NB4 (cell line): ENCODE results near the gene STK32C.

ENCODE experiments used
- MYC ChIP-seq: IDR thresholded peaks from 2 replicates; pipeline ENCODE4 v1.6.1; 2011; ENCODE audit warnings: low read depth, low read length
- POLR2A ChIP-seq: IDR thresholded peaks from 2 replicates; pipeline ENCODE4 v1.6.1; 2011; ENCODE audit warnings: mild to moderate bottlenecking; ENCODE audit not compliant: insufficient read length; ENCODE audit errors: extremely low read depth
- TF ChIP-seq, protein P1 (sequence below): IDR thresholded peaks from one replicate; pipeline ENCODE4 v1.5.1; 2012; ENCODE audit warnings: low read depth, low read length
- TF ChIP-seq, protein P2 (sequence below): IDR thresholded peaks from 2 replicates; pipeline ENCODE4 v1.6.1; 2011; ENCODE audit warnings: low read depth, low read length

DNA sequence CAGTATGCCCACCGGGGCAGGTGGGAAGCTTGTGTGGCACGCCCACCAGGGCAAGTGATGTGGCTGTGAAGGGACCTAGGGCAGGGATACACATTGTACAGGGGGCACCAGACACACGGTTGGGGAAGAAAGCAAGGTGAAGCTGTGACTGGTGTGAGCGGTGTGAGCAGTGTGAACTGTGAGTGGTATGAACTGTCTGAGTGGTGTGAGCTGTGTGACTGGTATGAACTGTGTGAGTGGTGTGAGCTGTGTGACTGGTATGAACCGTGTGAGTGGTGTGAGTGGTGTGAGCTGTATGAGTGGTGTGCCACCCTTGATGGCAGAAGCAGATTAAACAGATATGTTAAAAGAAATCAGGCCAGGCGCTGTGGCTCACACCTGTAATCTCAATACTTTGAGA is 72.9 kb downstream of the STK32C start:
- TF ChIP-seq, protein P1, sequence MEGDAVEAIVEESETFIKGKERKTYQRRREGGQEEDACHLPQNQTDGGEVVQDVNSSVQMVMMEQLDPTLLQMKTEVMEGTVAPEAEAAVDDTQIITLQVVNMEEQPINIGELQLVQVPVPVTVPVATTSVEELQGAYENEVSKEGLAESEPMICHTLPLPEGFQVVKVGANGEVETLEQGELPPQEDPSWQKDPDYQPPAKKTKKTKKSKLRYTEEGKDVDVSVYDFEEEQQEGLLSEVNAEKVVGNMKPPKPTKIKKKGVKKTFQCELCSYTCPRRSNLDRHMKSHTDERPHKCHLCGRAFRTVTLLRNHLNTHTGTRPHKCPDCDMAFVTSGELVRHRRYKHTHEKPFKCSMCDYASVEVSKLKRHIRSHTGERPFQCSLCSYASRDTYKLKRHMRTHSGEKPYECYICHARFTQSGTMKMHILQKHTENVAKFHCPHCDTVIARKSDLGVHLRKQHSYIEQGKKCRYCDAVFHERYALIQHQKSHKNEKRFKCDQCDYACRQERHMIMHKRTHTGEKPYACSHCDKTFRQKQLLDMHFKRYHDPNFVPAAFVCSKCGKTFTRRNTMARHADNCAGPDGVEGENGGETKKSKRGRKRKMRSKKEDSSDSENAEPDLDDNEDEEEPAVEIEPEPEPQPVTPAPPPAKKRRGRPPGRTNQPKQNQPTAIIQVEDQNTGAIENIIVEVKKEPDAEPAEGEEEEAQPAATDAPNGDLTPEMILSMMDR, result no peak
- TF ChIP-seq POLR2A, result no peak
- TF ChIP-seq, protein P2, sequence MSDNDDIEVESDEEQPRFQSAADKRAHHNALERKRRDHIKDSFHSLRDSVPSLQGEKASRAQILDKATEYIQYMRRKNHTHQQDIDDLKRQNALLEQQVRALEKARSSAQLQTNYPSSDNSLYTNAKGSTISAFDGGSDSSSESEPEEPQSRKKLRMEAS, result no peak
- no peak for TF ChIP-seq MYC
